Measurements from ENCODE around the gene FAM219B. TPM values are rescaled to one million over a fixed set of nuclear protein-coding genes. Genes with fewer than 3 reads are reported as not detected.

The FAM219B gene
- polyA plus RNA-seq, 1 experiment: 66.7 TPM

DNA sequence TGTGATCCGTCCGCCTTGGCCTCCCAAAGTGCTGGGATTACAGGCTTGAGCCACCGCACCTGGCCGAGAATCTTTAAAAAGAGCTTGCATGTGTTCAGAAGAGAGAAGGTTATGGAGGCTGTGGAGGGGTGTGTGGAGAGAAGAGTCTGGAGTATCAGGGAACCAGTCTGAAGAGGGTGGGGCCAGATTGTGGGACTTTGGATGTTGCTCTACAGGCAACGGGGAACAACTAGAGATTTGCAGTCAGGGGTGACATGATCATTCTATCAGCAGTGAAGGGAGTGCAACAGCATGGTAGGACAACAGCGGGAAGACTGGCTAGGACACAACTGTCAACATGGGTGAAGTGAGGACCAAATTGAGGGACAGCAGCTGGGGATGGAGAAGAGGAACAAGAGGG is 42.4 kb downstream of the FAM219B start:
- TF ChIP-seq, protein P1, sequence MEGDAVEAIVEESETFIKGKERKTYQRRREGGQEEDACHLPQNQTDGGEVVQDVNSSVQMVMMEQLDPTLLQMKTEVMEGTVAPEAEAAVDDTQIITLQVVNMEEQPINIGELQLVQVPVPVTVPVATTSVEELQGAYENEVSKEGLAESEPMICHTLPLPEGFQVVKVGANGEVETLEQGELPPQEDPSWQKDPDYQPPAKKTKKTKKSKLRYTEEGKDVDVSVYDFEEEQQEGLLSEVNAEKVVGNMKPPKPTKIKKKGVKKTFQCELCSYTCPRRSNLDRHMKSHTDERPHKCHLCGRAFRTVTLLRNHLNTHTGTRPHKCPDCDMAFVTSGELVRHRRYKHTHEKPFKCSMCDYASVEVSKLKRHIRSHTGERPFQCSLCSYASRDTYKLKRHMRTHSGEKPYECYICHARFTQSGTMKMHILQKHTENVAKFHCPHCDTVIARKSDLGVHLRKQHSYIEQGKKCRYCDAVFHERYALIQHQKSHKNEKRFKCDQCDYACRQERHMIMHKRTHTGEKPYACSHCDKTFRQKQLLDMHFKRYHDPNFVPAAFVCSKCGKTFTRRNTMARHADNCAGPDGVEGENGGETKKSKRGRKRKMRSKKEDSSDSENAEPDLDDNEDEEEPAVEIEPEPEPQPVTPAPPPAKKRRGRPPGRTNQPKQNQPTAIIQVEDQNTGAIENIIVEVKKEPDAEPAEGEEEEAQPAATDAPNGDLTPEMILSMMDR (IDR thresholded peaks at IDR 0.05; ENCODE audit: insufficient read depth, low read depth, low read length): no peak
- POLR2A ChIA-PET: no interaction called here
- no peak for DNase-seq (ENCODE audit: low read depth)
- Histone ChIP-seq H3K36me3 (ENCODE audit: control insufficient read depth, insufficient read depth, low read length) (peaks cover 3% of the 10 kb centered on the region; the same call in 1 of the 2 replicates), H3K27me3 (ENCODE audit: control insufficient read depth, insufficient read depth, low read length) (no peaks in the 10 kb centered on the region), H3K4me3 (ENCODE audit: low read depth, low read length) (no peak overlapping the region)
- CTCF ChIA-PET: no interaction called here

DNA sequence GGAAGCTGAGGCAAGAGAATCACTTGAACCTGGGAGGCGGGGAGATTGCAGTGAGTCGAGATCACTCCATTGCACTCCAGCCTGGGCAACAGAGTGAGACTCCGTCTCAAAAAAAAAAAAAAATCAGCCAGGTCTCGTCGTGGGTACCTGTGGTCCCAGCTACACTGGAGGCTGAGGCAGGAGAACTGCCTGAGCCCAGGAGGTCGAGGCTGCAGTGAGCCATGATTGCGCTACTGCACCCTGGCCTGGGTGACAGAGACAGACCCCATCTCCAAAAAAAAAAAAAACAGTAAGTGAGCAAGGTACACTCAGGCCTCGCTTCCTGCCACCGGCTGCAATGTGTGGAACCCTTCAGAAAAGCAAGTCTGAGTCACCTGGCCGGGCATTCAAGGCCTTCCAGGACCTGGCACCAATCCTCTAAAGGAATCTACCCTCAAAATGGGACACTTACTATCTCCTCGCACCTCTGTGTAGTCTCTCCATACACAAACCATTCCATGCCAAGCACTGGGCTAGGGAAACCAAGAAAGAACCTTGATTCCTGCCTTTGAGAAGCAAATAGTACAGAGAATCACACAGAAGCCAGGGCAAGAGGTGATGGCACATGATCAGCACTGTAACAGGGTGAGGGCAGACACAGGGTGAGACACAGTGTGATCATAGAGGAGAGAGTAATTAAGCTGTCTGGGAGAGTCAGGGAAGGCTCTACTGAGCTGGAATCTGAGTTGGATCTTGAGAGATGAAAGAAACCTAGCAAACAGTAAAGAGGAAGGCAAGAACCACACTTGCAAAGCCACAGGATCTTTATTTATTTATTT is 43.2 kb downstream of the FAM219B start:
- H3K4me3 ChIP-seq (ENCODE audit: low read depth, low read length): no peak overlapping the region
- TF ChIP-seq, protein P1 (IDR thresholded peaks at IDR 0.05; ENCODE audit: insufficient read depth, low read depth, low read length): no peak
- DNase-seq (ENCODE audit: low read depth): no peak
- POLR2A ChIA-PET: no interaction called here
- CTCF ChIA-PET: interaction anchor here (0.6 kb wide), 1 partner anchor 20 kb away, joined by 3 read pairs; no protein-coding TSS in a partner anchor
- peaks cover 3% of the 10 kb centered on the region for H3K36me3 ChIP-seq (ENCODE audit: control insufficient read depth, insufficient read depth, low read length)
- no peaks in the 10 kb centered on the region for H3K27me3 ChIP-seq (ENCODE audit: control insufficient read depth, insufficient read depth, low read length)

- ChIA-PET POLR2A (no interaction called here), CTCF (interaction anchor here (0.9 to 2.2 kb wide), 4 partner anchors 11 to 15 kb away, joined by 3 to 10 read pairs (median 4); partner anchors contain the start of gene ULK3)
- no peak for DNase-seq (ENCODE audit: low read depth)
- H3K36me3 ChIP-seq (ENCODE audit: control insufficient read depth, insufficient read depth, low read length): peaks cover 6% of the 10 kb centered on the region; the same call in 1 of the 2 replicates
- no peaks in the 10 kb centered on the region for H3K27me3 ChIP-seq (ENCODE audit: control insufficient read depth, insufficient read depth, low read length)
- H3K4me3 ChIP-seq (ENCODE audit: low read depth, low read length): no peak overlapping the region
- TF ChIP-seq, protein P1 (IDR thresholded peaks at IDR 0.05; ENCODE audit: insufficient read depth, low read depth, low read length): no peak
Measured at GRCh38 chr15:74858369-74858740, 48.3 kb downstream of the FAM219B start.

GRCh38 chr15:74857671-74858368 is 48.8 kb downstream of the FAM219B start:
- no peak for DNase-seq (ENCODE audit: low read depth)
- no peaks in the 10 kb centered on the region for H3K27me3 ChIP-seq (ENCODE audit: control insufficient read depth, insufficient read depth, low read length)
- peaks cover 9% of the 10 kb centered on the region for H3K36me3 ChIP-seq (ENCODE audit: control insufficient read depth, insufficient read depth, low read length)
- ChIA-PET CTCF (interaction anchor here (1.0 to 2.2 kb wide), 4 partner anchors 11 to 15 kb away, joined by 3 to 10 read pairs (median 4); no protein-coding TSS in a partner anchor), POLR2A (no interaction called here)
- TF ChIP-seq, protein P1 (IDR thresholded peaks at IDR 0.05; ENCODE audit: insufficient read depth, low read depth, low read length): no peak
- no peak overlapping the region for H3K4me3 ChIP-seq (ENCODE audit: low read depth, low read length)

GRCh38 chr15:74857082-74857655 is 49.5 kb downstream of the FAM219B start:
- Histone ChIP-seq H3K27me3 (ENCODE audit: control insufficient read depth, insufficient read depth, low read length) (no peaks in the 10 kb centered on the region), H3K4me3 (ENCODE audit: low read depth, low read length) (no peak overlapping the region), H3K36me3 (ENCODE audit: control insufficient read depth, insufficient read depth, low read length) (peaks cover 13% of the 10 kb centered on the region)
- no peak for DNase-seq (ENCODE audit: low read depth)
- POLR2A ChIA-PET: no interaction called here
- TF ChIP-seq, protein P1 (IDR thresholded peaks at IDR 0.05; ENCODE audit: insufficient read depth, low read depth, low read length): no peak
- CTCF ChIA-PET: interaction anchor here (1.0 kb wide), 1 partner anchor 15 kb away, joined by 3 read pairs; no protein-coding TSS in a partner anchor
